Peyer's patch (tissue), 4 donors: Measurements from ENCODE around the gene COX5B. TPM values are rescaled to one million over a fixed set of nuclear protein-coding genes. Genes with fewer than 3 reads are reported as not detected.

Experiments used
- DNase-seq, 3 donors: peaks; one replicate each; pipeline ENCODE4 v3.0.0-alpha.2; 2017 to 2019
- H3K27ac ChIP-seq, 4 donors: fragments of 200-600 bp; sonication (generic); one replicate each; pipeline ENCODE4 v1.5.1; 2016 to 2019
- H3K27me3 ChIP-seq, 2 donors: fragments of 200-600 bp; sonication (generic); one replicate each; pipeline ENCODE4 v1.5.1; 2019
- H3K36me3 ChIP-seq, 3 donors: fragments of 200-600 bp; sonication (generic); one replicate each; pipeline ENCODE4 v1.5.1; 2016 to 2019
- H3K4me1 ChIP-seq, 4 donors: fragments of 200-600 bp; sonication (generic); one replicate each; pipeline ENCODE4 v1.5.1; 2016 to 2019
- H3K4me3 ChIP-seq, 4 donors: fragments of 200-600 bp; sonication (generic); 1 replicate in 3 of 4; 2 replicates in 1 of 4; pipeline ENCODE4 v1.5.1; 2016 to 2019; ENCODE audit warnings: mild to moderate bottlenecking in 1 of 4
- H3K9me3 ChIP-seq, 4 donors: fragments of 200-600 bp; sonication (generic); one replicate each; pipeline ENCODE4 v1.5.1; 2016 to 2019; ENCODE audit warnings: mild to moderate bottlenecking in 1 of 4
- CTCF ChIP-seq, 6 experiments: fragments of 450-650 bp in 4 of 6; fragments of 200-600 bp in 2 of 6; sonication (generic) in 1 of 6; IDR thresholded peaks; one replicate each; pipeline ENCODE4 v1.5.1; 2017 to 2019; ENCODE audit warnings: antibody characterized with exemption in 6 of 6, mild to moderate bottlenecking in 3 of 6, moderate library complexity in 1 of 6
- POLR2A ChIP-seq, 2 donors: fragments of 450-650 bp; IDR thresholded peaks; one replicate each; pipeline ENCODE4 v1.5.1; 2017; ENCODE audit warnings: antibody characterized with exemption in 2 of 2, mild to moderate bottlenecking in 2 of 2, moderate library complexity in 2 of 2
- small RNA-seq, 2 donors: library from RNA; depleted of rRNA; stranded (forward); fragments of <200 nt; gene quantifications; one replicate each; pipeline ENCODE3, GENCODE V24; 2016
- total RNA-seq, 4 donors: library from RNA; depleted of rRNA; stranded (reverse); fragments of >200 nt; gene quantifications; one replicate each; pipeline ENCODE4 v1.1.0, GENCODE V29; 2016

The COX5B gene
- total RNA-seq, 4 donors from 2014 or later, result 248 to 721 (median 447) TPM

DNA sequence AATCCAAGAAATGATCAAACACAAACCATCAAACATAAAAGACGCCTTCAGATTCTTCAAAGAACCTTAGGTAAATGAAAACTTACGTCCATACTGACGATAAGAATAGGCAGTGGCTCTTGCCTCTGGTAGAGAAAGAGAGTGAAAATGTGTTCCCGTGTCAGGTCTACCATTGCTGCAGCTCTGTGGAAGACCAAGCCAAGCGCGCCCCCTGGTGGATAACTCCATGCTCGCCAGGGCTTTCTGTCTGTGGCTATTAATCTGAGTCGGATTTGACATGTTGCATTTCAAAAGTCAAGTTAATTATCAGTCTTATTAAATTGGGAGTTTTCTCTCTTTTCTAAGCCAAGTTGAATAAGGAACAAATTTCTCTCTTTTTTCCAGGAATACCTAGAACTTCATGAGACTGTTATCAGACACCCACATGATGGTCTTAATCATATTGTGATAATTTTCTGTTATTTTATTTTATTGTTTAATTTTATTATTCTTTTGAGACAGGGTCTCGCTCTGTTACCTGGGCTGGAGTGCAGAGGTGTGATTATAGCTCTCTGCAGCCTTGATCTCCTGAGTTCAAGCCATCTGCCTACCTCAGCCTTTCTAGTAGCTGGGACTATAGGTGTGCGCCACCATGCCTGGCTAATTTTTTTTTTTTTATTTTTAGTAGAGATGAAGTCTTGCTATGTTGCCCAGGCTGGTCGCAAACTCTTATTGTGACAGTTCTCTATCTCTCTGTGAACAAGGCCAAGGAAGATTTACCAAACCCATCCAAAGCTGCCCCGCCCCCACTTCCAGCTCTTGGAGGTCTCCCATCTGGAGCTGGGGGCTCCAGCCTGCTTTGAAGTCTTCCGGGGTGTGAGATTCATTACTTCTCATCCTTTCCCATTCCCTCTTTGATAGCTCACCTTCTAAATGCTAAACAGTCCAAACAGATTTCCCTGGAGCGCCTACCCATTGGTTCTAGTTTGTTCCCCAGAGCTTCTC lies 51.7 kb downstream of the COX5B start:
- Histone ChIP-seq H3K27me3 (no peaks in the 10 kb centered on the region), H3K27ac (no peak overlapping the region), H3K36me3 (no peaks in the 10 kb centered on the region), H3K4me1 (no peaks in the 10 kb centered on the region), H3K9me3 (no peaks in the 10 kb centered on the region), H3K4me3 (no peak overlapping the region)
- DNase-seq, result peak; percentile 89 to 97 (median 93)
- peak; percentile 91 to 98 (median 98) for TF ChIP-seq CTCF (IDR thresholded peaks at IDR 0.05)
- TF ChIP-seq POLR2A (IDR thresholded peaks at IDR 0.05), result no peak

Small RNAs within 50 kb of the gene (small RNA-seq; reads per million reads assigned to genes)
- gene RNU4-8P, result 0 reads per million in 2 donors

Other genes with a start within 250 kb of the COX5B start
- 100 to 1,000 TPM in 1 of 4 donors, 10 to 100 TPM in 3; 28.5 to 294 (median 69.2) TPM for gene ANKRD36B, start 56.2 kb upstream of the COX5B start, total RNA-seq
- gene ACTR1B, start 18.0 kb downstream of the COX5B start, total RNA-seq, result 100 to 1,000 TPM in 1 of 4 donors, 10 to 100 TPM in 3; 64.3 to 151 (median 89.1) TPM
- 10 to 100 TPM in 3 of 4 donors, 1 to 10 TPM in 1; 5.3 to 70.1 (median 25.5) TPM for gene C2orf92, start 23.7 kb downstream of the COX5B start, total RNA-seq
- 10 to 100 TPM; 11.5 to 75.1 (median 27.2) TPM for gene ZAP70, start 67.5 kb downstream of the COX5B start, total RNA-seq